ENCODE measurements around the gene ATAD1. TPM values are rescaled to one million over a fixed set of nuclear protein-coding genes. Genes with fewer than 3 reads are reported as not detected.

Gene ATAD1
- total and polyA plus RNA-seq, 2 donors, result 22.1 to 33.5 TPM

DNA sequence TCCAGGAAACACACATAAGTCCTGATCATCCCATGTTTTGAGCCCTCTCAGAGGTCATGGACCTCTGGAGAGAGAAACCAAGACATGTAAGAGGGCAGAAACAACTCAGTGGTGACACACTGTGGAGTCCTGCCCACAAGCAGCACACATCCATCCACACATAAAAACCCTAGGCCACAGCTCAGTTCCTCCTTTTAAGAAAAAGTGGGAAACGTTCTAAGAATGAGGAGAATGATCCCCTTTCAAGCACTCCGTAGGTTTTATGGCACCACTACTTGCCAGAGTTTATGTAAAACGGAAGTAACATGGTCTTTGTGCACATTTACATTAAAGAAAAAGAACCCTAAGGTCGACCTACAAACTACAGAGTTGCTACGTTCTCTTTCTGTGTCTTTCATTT lies 19.9 kb downstream of the ATAD1 start:
- H3K27ac ChIP-seq (ENCODE audit: low read depth in 1 of 2, low read length in 1 of 2), result peak overlapping the region in 1 of 2 donors; percentile 18

DNA sequence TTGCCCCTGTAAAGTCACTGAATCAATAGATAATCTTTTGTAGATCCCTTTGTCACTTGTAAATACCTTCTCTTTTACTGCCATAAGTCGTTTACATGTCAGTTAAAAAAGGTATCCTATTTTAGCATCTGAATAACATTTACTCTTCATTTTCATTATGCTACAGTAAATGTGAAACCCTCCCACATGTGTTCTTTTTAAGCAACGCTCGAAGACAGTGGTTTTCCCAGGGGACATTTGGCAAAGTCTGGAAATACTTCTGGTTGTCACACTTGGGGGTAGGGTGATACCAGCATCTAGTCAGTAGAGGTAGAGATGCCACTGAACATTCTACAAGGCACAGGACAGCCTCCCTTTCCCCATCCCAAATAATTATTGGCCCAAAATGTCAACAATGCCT lies 23.7 kb downstream of the ATAD1 start:
- H3K36me3 ChIP-seq (ENCODE audit: control insufficient read depth in 2 of 2, insufficient read depth in 2 of 2, low read length in 1 of 2), result peaks cover 3 to 34% of the 10 kb centered on the region in 2 donors
- no peaks in the 10 kb centered on the region for H3K9me3 ChIP-seq (ENCODE audit: control insufficient read depth in 2 of 2, insufficient read depth in 1 of 2, low read length in 1 of 2)
- no peak overlapping the region for H3K4me3 ChIP-seq (ENCODE audit: low read length in 2 of 2)
- no peak overlapping the region for H3K27ac ChIP-seq (ENCODE audit: low read depth in 1 of 2, low read length in 1 of 2)
- no peaks in the 10 kb centered on the region for H3K27me3 ChIP-seq (ENCODE audit: control insufficient read depth in 2 of 2, insufficient read depth in 1 of 2, low read length in 1 of 2)
- DNase-seq (ENCODE audit: low read depth in 6 of 9, low spot score in 9 of 9), result no peak
- 97% methylated on average over 3 of the region's 3 CpGs for WGBS
- H3K4me1 ChIP-seq (ENCODE audit: control insufficient read depth in 2 of 2, insufficient read depth in 2 of 2, low read length in 2 of 2), result peaks cover 0 to 4% of the 10 kb centered on the region in 2 donors

More for the DNA sequence above, 19.9 kb downstream of the ATAD1 start:
- peaks cover 3 to 28% of the 10 kb centered on the region in 2 donors for H3K36me3 ChIP-seq (ENCODE audit: control insufficient read depth in 2 of 2, insufficient read depth in 2 of 2, low read length in 1 of 2)
- peak in 1 of 9 donors; percentile 13 for DNase-seq (ENCODE audit: low read depth in 6 of 9, low spot score in 9 of 9)
- no peak overlapping the region for H3K4me3 ChIP-seq (ENCODE audit: low read length in 2 of 2)
- no peaks in the 10 kb centered on the region for H3K27me3 ChIP-seq (ENCODE audit: control insufficient read depth in 2 of 2, insufficient read depth in 1 of 2, low read length in 1 of 2)
- H3K4me1 ChIP-seq (ENCODE audit: control insufficient read depth in 2 of 2, insufficient read depth in 2 of 2, low read length in 2 of 2), result peaks cover 0 to 4% of the 10 kb centered on the region in 2 donors
- peaks cover 0 to 4% of the 10 kb centered on the region in 2 donors for H3K9me3 ChIP-seq (ENCODE audit: control insufficient read depth in 2 of 2, insufficient read depth in 1 of 2, low read length in 1 of 2)
- 91% methylated on average over 5 of the region's 5 CpGs for WGBS

DNA sequence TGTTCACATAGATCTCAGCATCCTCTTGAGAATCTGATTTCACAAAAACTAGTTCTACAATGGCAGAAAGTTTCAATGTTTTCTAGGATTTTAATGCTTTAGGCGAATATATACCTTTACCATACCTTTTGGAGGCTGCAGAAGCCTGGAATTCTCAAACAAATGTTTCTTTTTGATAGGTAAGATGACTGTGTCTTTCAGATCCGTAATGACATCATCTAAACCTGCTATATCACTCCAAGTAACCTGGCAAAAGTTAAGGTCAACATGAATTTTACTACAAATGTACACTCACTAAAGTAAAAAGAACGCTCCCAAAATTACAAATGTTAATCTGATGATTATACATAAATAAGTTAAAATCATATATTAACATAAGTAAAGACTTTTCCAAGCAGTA lies 27.8 kb downstream of the ATAD1 start:
- Histone ChIP-seq H3K27me3 (ENCODE audit: control insufficient read depth in 2 of 2, insufficient read depth in 1 of 2, low read length in 1 of 2) (no peaks in the 10 kb centered on the region), H3K27ac (ENCODE audit: low read depth in 1 of 2, low read length in 1 of 2) (no peak overlapping the region), H3K4me3 (ENCODE audit: low read length in 2 of 2) (no peak overlapping the region), H3K9me3 (ENCODE audit: control insufficient read depth in 2 of 2, insufficient read depth in 1 of 2, low read length in 1 of 2) (no peaks in the 10 kb centered on the region), H3K36me3 (ENCODE audit: control insufficient read depth in 2 of 2, insufficient read depth in 2 of 2, low read length in 1 of 2) (peaks cover 3 to 35% of the 10 kb centered on the region in 2 donors), H3K4me1 (ENCODE audit: control insufficient read depth in 2 of 2, insufficient read depth in 2 of 2, low read length in 2 of 2) (no peaks in the 10 kb centered on the region)
- DNase-seq (ENCODE audit: low read depth in 6 of 9, low spot score in 9 of 9), result no peak
- WGBS, result 98% methylated on average over 3 of the region's 3 CpGs

DNA sequence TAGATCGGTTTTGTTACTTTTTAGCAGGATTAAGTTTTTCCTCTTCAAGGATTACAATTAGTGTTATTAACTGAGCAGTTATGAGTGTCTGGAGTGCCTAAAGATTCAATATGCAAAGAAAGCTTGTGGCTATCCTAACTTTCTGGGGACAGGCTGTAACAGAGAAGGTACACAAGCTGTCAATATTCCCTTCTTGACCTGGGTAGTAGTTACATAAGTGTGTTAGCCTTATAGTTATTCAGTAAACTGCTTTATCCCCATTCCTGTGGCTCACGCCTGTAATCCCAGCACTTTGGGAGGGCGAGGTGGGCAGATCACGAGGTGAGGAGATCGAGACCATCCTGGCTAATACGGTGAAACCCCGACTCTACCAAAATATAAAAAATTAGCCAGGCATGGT lies 31.6 kb downstream of the ATAD1 start:
- Histone ChIP-seq H3K27me3 (ENCODE audit: control insufficient read depth in 2 of 2, insufficient read depth in 1 of 2, low read length in 1 of 2) (no peaks in the 10 kb centered on the region), H3K4me3 (ENCODE audit: low read length in 2 of 2) (no peak overlapping the region), H3K4me1 (ENCODE audit: control insufficient read depth in 2 of 2, insufficient read depth in 2 of 2, low read length in 2 of 2) (no peaks in the 10 kb centered on the region), H3K9me3 (ENCODE audit: control insufficient read depth in 2 of 2, insufficient read depth in 1 of 2, low read length in 1 of 2) (no peaks in the 10 kb centered on the region), H3K36me3 (ENCODE audit: control insufficient read depth in 2 of 2, insufficient read depth in 2 of 2, low read length in 1 of 2) (peaks cover 9 to 39% of the 10 kb centered on the region in 2 donors), H3K27ac (ENCODE audit: low read depth in 1 of 2, low read length in 1 of 2) (no peak overlapping the region)
- DNase-seq (ENCODE audit: low read depth in 6 of 9, low spot score in 9 of 9), result no peak
- WGBS, result 99% methylated on average over 7 of the region's 7 CpGs

DNA sequence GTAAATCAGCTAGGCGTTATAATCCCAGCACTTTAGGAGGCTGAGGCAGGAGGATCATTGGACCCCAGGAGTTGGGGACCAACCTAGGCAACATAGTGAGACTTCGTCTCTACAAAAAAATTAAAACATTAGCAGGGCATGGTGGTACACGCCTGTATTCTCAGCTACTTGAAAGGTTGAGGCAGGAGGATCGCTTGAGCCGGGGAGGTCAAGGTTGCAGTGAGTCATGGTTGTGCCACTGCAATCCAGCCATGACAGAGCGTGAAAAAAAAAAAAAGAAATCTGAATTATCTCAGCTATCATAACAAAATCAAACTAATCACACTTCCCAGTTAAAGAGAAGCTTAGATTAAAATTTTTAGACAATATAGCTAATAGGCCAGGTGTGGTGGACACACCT lies 35.3 kb downstream of the ATAD1 start:
- no peak for DNase-seq (ENCODE audit: low read depth in 6 of 9, low spot score in 9 of 9)
- Histone ChIP-seq H3K9me3 (ENCODE audit: control insufficient read depth in 2 of 2, insufficient read depth in 1 of 2, low read length in 1 of 2) (no peaks in the 10 kb centered on the region), H3K36me3 (ENCODE audit: control insufficient read depth in 2 of 2, insufficient read depth in 2 of 2, low read length in 1 of 2) (peaks cover 13 to 39% of the 10 kb centered on the region in 2 donors), H3K4me1 (ENCODE audit: control insufficient read depth in 2 of 2, insufficient read depth in 2 of 2, low read length in 2 of 2) (no peaks in the 10 kb centered on the region), H3K27ac (ENCODE audit: low read depth in 1 of 2, low read length in 1 of 2) (no peak overlapping the region), H3K4me3 (ENCODE audit: low read length in 2 of 2) (no peak overlapping the region), H3K27me3 (ENCODE audit: control insufficient read depth in 2 of 2, insufficient read depth in 1 of 2, low read length in 1 of 2) (no peaks in the 10 kb centered on the region)
- whole genome bisulfite sequencing, result 97% methylated on average over 6 of the region's 6 CpGs

DNA sequence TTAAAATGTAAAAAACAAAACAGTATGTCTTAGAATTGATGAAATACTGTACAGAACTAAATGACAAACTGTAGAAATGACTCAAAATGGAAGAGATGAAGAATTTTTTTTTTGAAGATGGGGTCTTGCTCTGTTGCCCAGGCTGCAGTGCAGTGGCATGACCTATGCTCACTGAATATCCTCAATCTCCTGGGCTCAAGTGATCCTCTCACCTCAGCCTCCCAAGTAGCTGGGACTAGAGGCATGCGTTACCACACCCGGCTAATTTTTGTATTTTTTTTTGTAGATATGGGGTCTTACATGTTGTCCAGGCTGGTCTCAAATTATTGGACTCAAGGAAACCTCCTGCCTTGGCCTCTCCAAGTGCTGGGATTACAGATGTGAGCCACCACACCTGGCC lies 36.5 kb downstream of the ATAD1 start:
- Histone ChIP-seq H3K4me1 (ENCODE audit: control insufficient read depth in 2 of 2, insufficient read depth in 2 of 2, low read length in 2 of 2) (no peaks in the 10 kb centered on the region), H3K4me3 (ENCODE audit: low read length in 2 of 2) (no peak overlapping the region), H3K27ac (ENCODE audit: low read depth in 1 of 2, low read length in 1 of 2) (no peak overlapping the region), H3K27me3 (ENCODE audit: control insufficient read depth in 2 of 2, insufficient read depth in 1 of 2, low read length in 1 of 2) (no peaks in the 10 kb centered on the region), H3K36me3 (ENCODE audit: control insufficient read depth in 2 of 2, insufficient read depth in 2 of 2, low read length in 1 of 2) (peaks cover 13 to 39% of the 10 kb centered on the region in 2 donors), H3K9me3 (ENCODE audit: control insufficient read depth in 2 of 2, insufficient read depth in 1 of 2, low read length in 1 of 2) (no peaks in the 10 kb centered on the region)
- DNase-seq (ENCODE audit: low read depth in 6 of 9, low spot score in 9 of 9), result no peak
- WGBS, result over 99% methylated on average over 2 of the region's 2 CpGs

DNA sequence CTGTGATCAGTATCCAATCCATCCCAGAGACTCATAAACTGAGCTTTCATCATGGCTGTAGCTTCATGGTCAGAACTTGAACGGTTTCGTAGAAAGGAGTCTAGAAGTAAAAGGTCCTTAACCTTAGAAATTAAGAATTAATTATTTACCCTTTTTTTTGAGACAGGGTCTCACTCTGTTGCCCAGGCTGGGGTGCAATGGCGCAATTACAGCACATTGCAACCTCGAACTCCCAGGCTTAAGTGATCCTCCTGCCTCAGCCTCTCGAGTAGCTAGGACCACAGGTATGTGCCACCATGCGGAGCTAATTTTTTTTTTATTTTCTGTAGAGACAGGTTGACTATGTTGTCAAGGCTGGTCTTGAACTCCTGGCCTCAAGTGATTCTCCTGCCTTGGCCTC lies 41.7 kb downstream of the ATAD1 start:
- Histone ChIP-seq H3K27me3 (ENCODE audit: control insufficient read depth in 2 of 2, insufficient read depth in 1 of 2, low read length in 1 of 2) (no peaks in the 10 kb centered on the region), H3K4me1 (ENCODE audit: control insufficient read depth in 2 of 2, insufficient read depth in 2 of 2, low read length in 2 of 2) (no peaks in the 10 kb centered on the region), H3K9me3 (ENCODE audit: control insufficient read depth in 2 of 2, insufficient read depth in 1 of 2, low read length in 1 of 2) (no peaks in the 10 kb centered on the region), H3K4me3 (ENCODE audit: low read length in 2 of 2) (no peak overlapping the region), H3K36me3 (ENCODE audit: control insufficient read depth in 2 of 2, insufficient read depth in 2 of 2, low read length in 1 of 2) (peaks cover 7 to 27% of the 10 kb centered on the region in 2 donors), H3K27ac (ENCODE audit: low read depth in 1 of 2, low read length in 1 of 2) (no peak overlapping the region)
- 98% methylated on average over 6 of the region's 6 CpGs for whole genome bisulfite sequencing
- DNase-seq (ENCODE audit: low read depth in 6 of 9, low spot score in 9 of 9), result no peak

DNA sequence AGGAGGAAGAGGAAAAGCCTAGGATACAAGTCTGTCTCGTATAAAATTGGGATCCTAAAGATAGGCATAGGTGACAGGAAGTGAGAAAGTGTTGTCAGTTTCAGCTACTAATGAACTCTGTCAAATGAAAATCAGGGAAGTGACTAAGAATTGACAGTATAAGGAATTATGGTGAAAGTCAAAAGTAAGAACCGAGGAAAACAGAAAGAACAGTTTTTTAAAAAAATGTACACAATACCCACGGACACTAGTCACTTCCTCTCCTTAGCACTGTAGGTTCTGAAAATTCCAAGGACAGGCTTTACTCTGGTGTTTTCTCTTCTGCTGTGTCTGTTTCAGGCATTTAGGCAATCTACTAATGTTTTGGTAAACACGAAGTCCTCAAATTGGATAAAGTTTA lies 42.3 kb downstream of the ATAD1 start:
- Histone ChIP-seq H3K36me3 (ENCODE audit: control insufficient read depth in 2 of 2, insufficient read depth in 2 of 2, low read length in 1 of 2) (peaks cover 6 to 27% of the 10 kb centered on the region in 2 donors), H3K4me1 (ENCODE audit: control insufficient read depth in 2 of 2, insufficient read depth in 2 of 2, low read length in 2 of 2) (no peaks in the 10 kb centered on the region), H3K4me3 (ENCODE audit: low read length in 2 of 2) (no peak overlapping the region), H3K27ac (ENCODE audit: low read depth in 1 of 2, low read length in 1 of 2) (no peak overlapping the region), H3K27me3 (ENCODE audit: control insufficient read depth in 2 of 2, insufficient read depth in 1 of 2, low read length in 1 of 2) (no peaks in the 10 kb centered on the region), H3K9me3 (ENCODE audit: control insufficient read depth in 2 of 2, insufficient read depth in 1 of 2, low read length in 1 of 2) (no peaks in the 10 kb centered on the region)
- DNase-seq (ENCODE audit: low read depth in 6 of 9, low spot score in 9 of 9), result no peak
- 80% methylated on average over 4 of the region's 4 CpGs for WGBS

DNA sequence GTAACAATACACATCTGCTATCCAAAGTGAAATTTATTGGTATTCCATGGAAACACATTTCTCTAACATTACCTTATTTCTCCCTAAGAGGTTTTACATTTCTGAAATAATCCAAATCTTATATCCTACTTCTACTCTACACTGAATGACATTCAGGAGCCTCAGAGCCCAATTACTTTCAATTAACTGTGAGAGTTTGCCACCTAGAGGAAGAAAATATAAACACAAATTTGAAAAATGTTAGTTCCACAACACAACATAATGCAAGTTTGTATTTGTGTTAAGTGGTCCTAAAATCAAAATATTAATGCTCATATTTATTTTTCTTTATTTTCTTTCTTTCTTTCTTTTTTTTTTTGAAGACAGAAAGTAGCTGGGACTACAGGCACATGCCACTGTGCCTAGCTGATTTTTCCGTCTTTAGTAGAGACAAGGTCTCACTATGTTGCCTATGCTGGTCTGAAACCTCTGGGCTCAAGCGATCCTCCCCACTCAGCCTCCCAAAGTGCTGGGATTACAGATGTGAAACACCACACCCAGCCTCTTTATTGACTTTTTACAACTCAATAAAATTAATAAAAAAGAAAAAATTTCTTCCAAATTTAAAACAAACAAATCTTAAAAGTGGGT lies 46.0 kb downstream of the ATAD1 start:
- Histone ChIP-seq H3K27me3 (ENCODE audit: control insufficient read depth in 2 of 2, insufficient read depth in 1 of 2, low read length in 1 of 2) (no peaks in the 10 kb centered on the region), H3K27ac (ENCODE audit: low read depth in 1 of 2, low read length in 1 of 2) (no peak overlapping the region), H3K4me3 (ENCODE audit: low read length in 2 of 2) (no peak overlapping the region), H3K36me3 (ENCODE audit: control insufficient read depth in 2 of 2, insufficient read depth in 2 of 2, low read length in 1 of 2) (peaks cover 6 to 39% of the 10 kb centered on the region in 2 donors), H3K9me3 (ENCODE audit: control insufficient read depth in 2 of 2, insufficient read depth in 1 of 2, low read length in 1 of 2) (no peaks in the 10 kb centered on the region), H3K4me1 (ENCODE audit: control insufficient read depth in 2 of 2, insufficient read depth in 2 of 2, low read length in 2 of 2) (no peaks in the 10 kb centered on the region)
- peak in 6 of 9 donors; percentile 9 to 51 (median 16) for DNase-seq (ENCODE audit: low read depth in 6 of 9, low spot score in 9 of 9)
- WGBS, result 98% methylated on average over 2 of the region's 2 CpGs

Measured in thymus (tissue), 11 donors.